ENCODE results near the gene NFXL1.

DNA sequence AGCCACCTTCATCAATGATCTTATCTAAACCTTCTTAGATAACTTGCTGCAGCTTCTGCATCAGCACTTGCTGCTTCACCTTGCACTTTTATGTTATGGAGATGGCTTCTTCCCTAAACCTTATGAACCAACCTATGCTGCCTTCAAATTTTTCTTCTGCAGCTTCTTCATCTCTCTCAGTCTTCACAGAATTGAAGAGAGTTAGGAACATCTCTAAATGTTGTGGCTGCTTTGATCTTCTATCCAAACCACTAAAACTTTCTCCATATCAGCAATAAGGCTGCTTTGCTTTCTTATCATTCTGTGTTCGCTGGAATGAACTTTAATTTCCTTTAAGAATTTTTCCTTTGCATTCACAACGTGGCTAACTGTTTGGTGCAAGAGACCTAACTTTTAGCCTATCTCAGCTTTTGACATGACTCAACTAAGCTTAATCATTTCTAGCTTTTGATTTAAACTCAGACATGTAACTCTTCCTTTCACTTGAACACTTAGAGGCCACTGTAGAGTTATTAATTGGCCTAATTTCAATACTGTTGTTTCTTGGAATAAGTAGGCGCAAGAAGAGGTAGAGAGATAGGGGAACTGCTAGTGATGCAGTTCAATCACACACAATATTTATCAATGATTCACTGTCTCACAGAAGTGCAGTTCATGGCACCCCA lies 40.4 kb downstream of the NFXL1 start:
- TF ChIP-seq, protein P1, sequence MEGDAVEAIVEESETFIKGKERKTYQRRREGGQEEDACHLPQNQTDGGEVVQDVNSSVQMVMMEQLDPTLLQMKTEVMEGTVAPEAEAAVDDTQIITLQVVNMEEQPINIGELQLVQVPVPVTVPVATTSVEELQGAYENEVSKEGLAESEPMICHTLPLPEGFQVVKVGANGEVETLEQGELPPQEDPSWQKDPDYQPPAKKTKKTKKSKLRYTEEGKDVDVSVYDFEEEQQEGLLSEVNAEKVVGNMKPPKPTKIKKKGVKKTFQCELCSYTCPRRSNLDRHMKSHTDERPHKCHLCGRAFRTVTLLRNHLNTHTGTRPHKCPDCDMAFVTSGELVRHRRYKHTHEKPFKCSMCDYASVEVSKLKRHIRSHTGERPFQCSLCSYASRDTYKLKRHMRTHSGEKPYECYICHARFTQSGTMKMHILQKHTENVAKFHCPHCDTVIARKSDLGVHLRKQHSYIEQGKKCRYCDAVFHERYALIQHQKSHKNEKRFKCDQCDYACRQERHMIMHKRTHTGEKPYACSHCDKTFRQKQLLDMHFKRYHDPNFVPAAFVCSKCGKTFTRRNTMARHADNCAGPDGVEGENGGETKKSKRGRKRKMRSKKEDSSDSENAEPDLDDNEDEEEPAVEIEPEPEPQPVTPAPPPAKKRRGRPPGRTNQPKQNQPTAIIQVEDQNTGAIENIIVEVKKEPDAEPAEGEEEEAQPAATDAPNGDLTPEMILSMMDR (IDR thresholded peaks at IDR 0.05) = no peak
- TF ChIP-seq POLR2AphosphoS5 (IDR thresholded peaks at IDR 0.05) = no peak

Data from prostate gland (tissue), 2 donors.